ENCODE results near the gene KCNK10.

Gene KCNK10

GRCh38 chr14:88198446-88198845, 124.6 kb downstream of the KCNK10 start:
- no peaks in the 10 kb centered on the region for H3K36me3 Mint-ChIP-seq
- ATAC-seq (no peak), DNase-seq (ENCODE audit: low spot score in 2 of 2) (no peak)
- no peaks in the 10 kb centered on the region for H3K9me3 Mint-ChIP-seq
- H3K4me3 Mint-ChIP-seq, result no peak overlapping the region
- no peak overlapping the region for H3K27ac Mint-ChIP-seq
- no peaks in the 10 kb centered on the region for H3K4me1 Mint-ChIP-seq

- Mint-ChIP-seq H3K36me3 (no peaks in the 10 kb centered on the region), H3K27ac (no peak overlapping the region), H3K4me3 (no peak overlapping the region), H3K4me1 (no peaks in the 10 kb centered on the region), H3K9me3 (no peaks in the 10 kb centered on the region)
- ATAC-seq (peak; percentile 63), DNase-seq (ENCODE audit: low spot score in 2 of 2) (no peak)
Observed at GRCh38 chr14:88196925-88197324, 126.1 kb downstream of the KCNK10 start.

- Mint-ChIP-seq H3K36me3 (no peaks in the 10 kb centered on the region), H3K4me1 (no peaks in the 10 kb centered on the region), H3K9me3 (no peaks in the 10 kb centered on the region), H3K4me3 (no peak overlapping the region), H3K27ac (no peak overlapping the region)
- no peak for DNase-seq (ENCODE audit: low spot score in 2 of 2)
- ATAC-seq, result no peak
Observed at GRCh38 chr14:88196116-88196890, 126.8 kb downstream of the KCNK10 start.

GRCh38 chr14:88195676-88196075, 127.4 kb downstream of the KCNK10 start:
- H3K9me3 Mint-ChIP-seq, result no peaks in the 10 kb centered on the region
- no peak overlapping the region for H3K27ac Mint-ChIP-seq
- H3K36me3 Mint-ChIP-seq, result no peaks in the 10 kb centered on the region
- DNase-seq (ENCODE audit: low spot score in 2 of 2), result no peak
- no peak for ATAC-seq
- no peak overlapping the region for H3K4me3 Mint-ChIP-seq
- H3K4me1 Mint-ChIP-seq, result no peaks in the 10 kb centered on the region

GRCh38 chr14:88194531-88194930, 128.5 kb downstream of the KCNK10 start:
- no peak for ATAC-seq
- Mint-ChIP-seq H3K27ac (no peak overlapping the region), H3K9me3 (no peaks in the 10 kb centered on the region), H3K36me3 (no peaks in the 10 kb centered on the region), H3K4me3 (no peak overlapping the region), H3K4me1 (peaks cover 1% of the 10 kb centered on the region)
- DNase-seq (ENCODE audit: low spot score in 2 of 2), result no peak

DNA sequence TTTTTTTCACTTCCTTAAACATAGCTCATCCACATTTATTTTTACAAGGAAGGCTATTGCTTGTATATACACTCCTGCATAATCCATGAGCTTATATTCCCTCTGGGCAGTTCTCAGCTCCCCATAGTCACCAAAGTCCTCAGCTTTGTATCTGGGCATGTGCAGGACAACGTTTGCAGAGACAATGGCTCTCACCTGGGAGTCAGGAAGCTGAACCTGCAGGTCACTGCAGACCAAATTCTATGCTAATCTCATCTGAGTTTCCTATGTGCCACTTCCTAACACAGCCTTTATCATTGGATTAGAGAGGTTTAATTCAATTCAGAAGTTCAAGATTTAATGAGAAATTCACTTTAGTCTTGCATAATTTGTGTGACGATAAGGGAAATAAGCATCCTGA, 131.5 kb downstream of the KCNK10 start:
- Mint-ChIP-seq H3K9me3 (no peaks in the 10 kb centered on the region), H3K36me3 (no peaks in the 10 kb centered on the region), H3K4me1 (peaks cover 7% of the 10 kb centered on the region), H3K4me3 (no peak overlapping the region), H3K27ac (no peak overlapping the region)
- DNase-seq (ENCODE audit: low spot score in 2 of 2) (no peak), ATAC-seq (no peak)

DNA sequence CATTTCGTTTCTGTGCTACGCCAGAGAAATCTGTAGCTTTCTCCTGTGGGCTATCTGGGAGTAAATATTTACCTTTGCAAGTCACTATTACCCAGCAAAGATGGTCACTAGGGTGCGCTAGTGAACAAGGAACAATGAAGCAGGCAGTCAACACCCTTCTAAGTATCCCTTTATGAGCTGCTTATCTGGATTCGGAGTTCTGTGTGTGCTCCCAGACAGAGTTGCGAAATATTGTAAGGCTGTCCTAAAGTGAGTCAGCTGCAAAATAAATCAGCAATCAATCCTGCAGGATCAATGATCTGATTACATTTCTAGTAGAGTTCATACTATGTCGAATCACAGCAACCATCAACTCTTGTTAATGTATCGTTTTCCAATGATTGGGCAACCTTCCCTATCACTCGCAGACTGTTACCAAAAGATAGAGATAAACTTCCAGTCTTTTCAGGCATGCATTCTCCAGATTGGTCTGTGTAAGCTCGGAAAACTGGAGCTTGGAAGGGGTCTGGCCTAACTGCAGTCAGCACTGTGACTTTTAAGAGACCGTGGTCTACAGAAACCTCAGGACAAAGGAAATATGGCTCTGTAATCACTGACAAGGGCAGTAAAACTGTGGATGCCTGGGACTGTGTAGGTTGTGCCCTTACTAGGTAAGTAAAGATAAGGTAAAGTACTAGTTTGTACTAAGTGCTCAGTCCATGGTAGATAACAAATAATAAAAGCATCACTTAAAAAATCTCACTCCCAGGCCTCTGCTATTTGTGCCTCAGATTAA, 133.5 kb downstream of the KCNK10 start:
- peak; percentile 45 to 81 for DNase-seq (ENCODE audit: low spot score in 2 of 2)
- peak; percentile 76 for ATAC-seq
- peaks cover 7% of the 10 kb centered on the region for H3K4me1 Mint-ChIP-seq
- no peaks in the 10 kb centered on the region for H3K9me3 Mint-ChIP-seq
- peak overlapping the region; percentile 32 for H3K4me3 Mint-ChIP-seq
- H3K36me3 Mint-ChIP-seq, result no peaks in the 10 kb centered on the region
- peak overlapping the region; percentile 34 for H3K27ac Mint-ChIP-seq

DNA sequence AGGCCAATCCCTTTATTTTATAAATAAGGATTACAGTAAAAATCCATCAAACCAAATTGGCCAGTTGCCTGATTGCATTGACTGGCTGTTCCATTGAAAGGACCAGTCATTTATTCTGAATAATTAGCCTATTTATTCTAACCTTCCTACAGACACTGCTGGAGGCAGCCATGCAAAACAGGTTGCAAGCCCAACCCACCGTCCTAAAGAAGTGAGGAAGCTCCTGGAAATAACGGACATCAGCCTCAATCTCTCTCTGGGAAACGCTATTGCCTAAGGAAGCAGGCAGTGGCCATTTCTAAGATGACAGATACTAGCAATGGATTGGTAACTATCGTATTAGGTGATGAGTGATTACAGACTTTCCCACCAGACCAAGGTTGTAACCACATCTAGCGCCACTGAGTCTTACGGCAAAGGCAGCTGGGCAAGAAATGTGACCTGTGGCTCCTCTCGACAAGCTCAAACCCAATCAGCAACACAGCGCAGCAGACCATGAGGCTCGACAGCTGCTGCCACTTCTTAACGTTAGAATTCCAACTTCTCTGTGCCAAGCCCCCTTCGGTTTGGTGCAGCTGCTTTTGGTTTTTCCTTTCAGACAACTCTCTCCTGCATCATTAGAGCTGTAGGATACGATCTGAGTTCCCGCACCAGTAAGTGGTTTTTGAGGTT, 134.2 kb downstream of the KCNK10 start:
- DNase-seq (ENCODE audit: low spot score in 2 of 2), result no peak
- H3K36me3 Mint-ChIP-seq, result no peaks in the 10 kb centered on the region
- H3K4me3 Mint-ChIP-seq, result peak overlapping the region; percentile 32
- H3K27ac Mint-ChIP-seq, result peak overlapping the region; percentile 34
- ATAC-seq, result peak; percentile 60
- peaks cover 7% of the 10 kb centered on the region for H3K4me1 Mint-ChIP-seq
- no peaks in the 10 kb centered on the region for H3K9me3 Mint-ChIP-seq

DNA sequence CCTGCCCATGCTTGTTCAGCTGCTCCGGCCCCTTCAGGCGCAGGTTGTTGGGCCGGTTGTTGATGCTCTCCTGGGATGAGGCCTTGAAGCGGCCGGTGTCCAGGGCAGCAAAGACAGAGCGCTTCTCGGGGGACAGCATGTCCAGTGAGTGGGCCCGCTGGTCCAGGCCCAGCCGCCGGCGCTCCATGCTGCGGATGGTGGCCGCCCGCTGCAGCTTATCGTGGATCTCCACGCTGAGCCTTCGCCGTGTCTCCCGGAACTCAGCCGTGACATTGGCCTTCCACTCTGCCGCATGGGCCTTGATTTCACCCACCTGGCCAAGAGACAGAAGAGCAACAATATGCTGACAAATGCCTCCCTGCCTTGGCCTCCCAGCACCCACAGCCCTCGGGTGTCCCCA, 137.2 kb downstream of the KCNK10 start:
- Mint-ChIP-seq H3K4me1 (peaks cover 16% of the 10 kb centered on the region), H3K36me3 (no peaks in the 10 kb centered on the region), H3K27ac (no peak overlapping the region), H3K4me3 (no peak overlapping the region), H3K9me3 (no peaks in the 10 kb centered on the region)
- ATAC-seq (no peak), DNase-seq (ENCODE audit: low spot score in 2 of 2) (no peak)

GRCh38 chr14:88184956-88185355, 138.1 kb downstream of the KCNK10 start:
- Mint-ChIP-seq H3K27ac (no peak overlapping the region), H3K9me3 (no peaks in the 10 kb centered on the region), H3K36me3 (no peaks in the 10 kb centered on the region), H3K4me1 (peaks cover 17% of the 10 kb centered on the region), H3K4me3 (no peak overlapping the region)
- ATAC-seq (no peak), DNase-seq (ENCODE audit: low spot score in 2 of 2) (no peak)

DNA sequence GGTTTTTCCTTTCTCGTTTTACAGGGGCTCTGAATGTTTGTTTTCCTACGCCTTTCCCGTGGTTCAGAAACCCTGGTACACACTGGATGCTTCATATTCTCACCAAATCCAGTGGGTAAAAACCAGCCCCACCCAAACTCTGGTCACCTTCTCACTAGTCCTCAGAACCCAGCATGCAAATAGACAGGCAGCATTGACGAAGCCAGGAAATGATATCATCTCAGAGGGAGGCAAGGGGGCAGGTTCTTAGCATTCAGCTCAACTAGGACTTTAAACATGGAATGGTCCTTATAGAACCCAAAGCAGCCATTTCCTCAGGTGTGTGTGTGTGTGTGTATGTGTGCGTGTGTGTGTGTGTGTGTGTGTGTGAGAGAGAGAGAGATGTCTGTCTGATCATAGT, 142.0 kb downstream of the KCNK10 start:
- Mint-ChIP-seq H3K36me3 (no peaks in the 10 kb centered on the region), H3K4me1 (peaks cover 10% of the 10 kb centered on the region), H3K9me3 (no peaks in the 10 kb centered on the region), H3K27ac (no peak overlapping the region), H3K4me3 (no peak overlapping the region)
- no peak for DNase-seq (ENCODE audit: low spot score in 2 of 2)
- peak; percentile 83 for ATAC-seq

GRCh38 chr14:88179716-88180115, 143.4 kb downstream of the KCNK10 start:
- H3K27ac Mint-ChIP-seq, result no peak overlapping the region
- ATAC-seq (no peak), DNase-seq (ENCODE audit: low spot score in 2 of 2) (no peak)
- no peak overlapping the region for H3K4me3 Mint-ChIP-seq
- H3K4me1 Mint-ChIP-seq, result peaks cover 10% of the 10 kb centered on the region
- H3K36me3 Mint-ChIP-seq, result no peaks in the 10 kb centered on the region
- no peaks in the 10 kb centered on the region for H3K9me3 Mint-ChIP-seq

GRCh38 chr14:88170333-88170732, 152.7 kb downstream of the KCNK10 start:
- DNase-seq (ENCODE audit: low spot score in 2 of 2) (no peak), ATAC-seq (no peak)
- Mint-ChIP-seq H3K27ac (no peak overlapping the region), H3K36me3 (no peaks in the 10 kb centered on the region), H3K4me3 (no peak overlapping the region), H3K9me3 (no peaks in the 10 kb centered on the region), H3K4me1 (peaks cover 12% of the 10 kb centered on the region)

DNA sequence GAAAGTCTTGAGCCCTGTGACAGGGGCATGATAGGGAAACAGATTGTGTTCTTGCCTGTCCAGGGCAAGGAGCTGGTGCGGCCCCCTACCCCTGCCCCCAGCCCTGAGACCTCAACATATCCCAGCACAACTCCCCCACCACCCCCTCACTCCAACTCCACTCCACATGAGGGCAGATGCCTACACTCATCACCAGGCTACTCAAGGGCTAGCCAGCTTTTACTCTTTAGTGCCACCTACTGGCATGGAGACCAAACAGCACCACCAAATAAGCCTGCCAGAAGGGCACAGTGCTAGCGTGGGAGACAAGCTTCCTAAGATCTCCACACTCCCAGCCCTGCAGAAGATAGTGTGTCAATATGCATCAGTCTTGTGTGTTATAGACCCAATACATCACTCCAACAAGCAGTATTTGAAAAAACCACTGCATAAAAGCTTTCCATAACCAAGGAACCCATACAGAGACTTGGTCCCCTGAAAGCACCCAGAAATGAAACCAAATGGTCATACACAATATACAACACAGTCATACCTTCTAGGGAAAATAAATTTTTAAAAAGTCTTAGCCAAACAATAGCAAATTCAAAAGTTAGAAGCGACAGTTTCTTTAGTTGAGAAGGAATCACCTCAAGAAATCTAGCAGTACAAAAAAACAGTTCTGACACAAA, 154.4 kb downstream of the KCNK10 start:
- H3K4me1 Mint-ChIP-seq, result peaks cover 29% of the 10 kb centered on the region
- H3K4me3 Mint-ChIP-seq, result peak overlapping the region; percentile 10
- no peaks in the 10 kb centered on the region for H3K9me3 Mint-ChIP-seq
- no peaks in the 10 kb centered on the region for H3K36me3 Mint-ChIP-seq
- peak; percentile 46 to 76 for DNase-seq (ENCODE audit: low spot score in 2 of 2)
- no peak overlapping the region for H3K27ac Mint-ChIP-seq
- peak; percentile 83 for ATAC-seq

- no peaks in the 10 kb centered on the region for H3K9me3 Mint-ChIP-seq
Observed at GRCh38 chr14:88168025-88168424, 155.0 kb downstream of the KCNK10 start.

More at GRCh38 chr14:88168025-88168424, 155.0 kb downstream of the KCNK10 start:
- no peak overlapping the region for H3K27ac Mint-ChIP-seq
- DNase-seq (ENCODE audit: low spot score in 2 of 2) (no peak), ATAC-seq (no peak)
- H3K4me1 Mint-ChIP-seq, result peaks cover 30% of the 10 kb centered on the region
- no peak overlapping the region for H3K4me3 Mint-ChIP-seq
- H3K36me3 Mint-ChIP-seq, result no peaks in the 10 kb centered on the region
